GM23338 (cell line): Measurements from ENCODE around the gene MAP4K4.

Source experiments
- CTCF ChIP-seq, 2 experiments: fragments of 200-600 bp in 1 of 2; sonication (generic) in 1 of 2; conservative IDR thresholded peaks; 2 replicates each; pipeline versions ENCODE4 v1.5.1 to v1.6.1; 2016 to 2017; ENCODE audit warnings: antibody characterized with exemption in 2 of 2, low read depth in 2 of 2, mild to moderate bottlenecking in 2 of 2, moderate library complexity in 1 of 2
- EZH2 ChIP-seq: fragments of 200-600 bp; sonication (generic); IDR thresholded peaks from one replicate; pipeline ENCODE4 v1.8.0; 2017; ENCODE audit warnings: antibody characterized with exemption, mild to moderate bottlenecking, low read depth; ENCODE audit not compliant: unreplicated experiment
- POLR2AphosphoS5 ChIP-seq: IDR thresholded peaks from 2 replicates; pipeline ENCODE4 v1.6.1; 2016; ENCODE audit warnings: antibody characterized with exemption, low read depth

DNA sequence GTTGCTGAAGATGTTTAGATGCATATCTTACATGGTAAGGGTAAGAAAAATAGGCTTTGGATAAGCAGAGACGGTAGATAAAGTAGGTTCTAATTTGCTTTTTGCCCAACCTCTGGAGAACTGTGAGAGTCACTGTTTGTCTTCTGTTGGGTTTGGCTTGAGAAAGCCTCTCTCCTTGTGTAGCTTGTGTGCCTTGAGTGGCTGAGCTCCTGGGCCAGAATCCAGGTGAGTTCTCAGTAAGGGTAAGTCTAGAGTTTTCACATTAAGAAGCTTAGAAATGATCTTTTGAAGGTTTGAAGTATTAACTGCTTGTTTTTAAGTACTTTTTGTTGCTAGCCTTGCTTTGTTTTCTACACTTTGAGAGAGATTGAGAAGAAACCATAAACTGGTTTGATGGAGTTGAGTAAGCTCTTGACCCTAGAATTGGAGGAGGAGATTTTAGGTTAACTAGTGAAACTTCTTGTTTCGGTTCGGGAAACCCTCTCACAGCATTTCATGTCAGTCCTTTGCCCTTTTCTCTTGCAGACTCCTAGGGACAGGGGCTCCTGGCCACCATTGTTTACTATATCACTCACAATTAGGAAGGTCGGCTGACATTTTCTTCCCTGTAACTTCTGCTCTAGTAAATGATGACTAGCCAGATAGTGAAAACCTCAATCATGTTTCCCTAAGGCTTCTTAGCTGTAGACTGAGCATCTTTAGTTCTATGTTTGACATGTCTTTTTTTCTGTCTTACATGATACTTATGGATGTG, 26.0 kb downstream of the MAP4K4 start:
- no peak for TF ChIP-seq CTCF (conservative IDR thresholded peaks at IDR 0.05; ENCODE audit: low read depth in 2 of 2)
- TF ChIP-seq EZH2: no peak
- TF ChIP-seq POLR2AphosphoS5: no peak
